Activated naive CD8-positive, alpha-beta T cell treated with anti-CD3 and anti-CD28 coated beads, Interleukin-2, amount 10 ng/mL, durations not matched to agents 7 days and 5 days (primary cell): ENCODE results near the gene MED26. TPM values are rescaled to one million over a fixed set of nuclear protein-coding genes. Genes with fewer than 3 reads are reported as not detected.
"Not testable (repeated sequence)": the region's sequence is repeated elsewhere in the genome, so short reads cannot be mapped to it uniquely, and the experiment has no call there.

Experiments used
- ATAC-seq: fragments of 150-1000 bp; cut with Tn5 transposase; one replicate; pipeline ENCODE4 v1.10.0; 2021; ENCODE audit warnings: low read depth, moderate library complexity
- POLR2A ChIA-PET: fragments of 350-600 bp; sonication (Branson Sonifier 250); formaldehyde crosslinking; loops from one replicate; lab custom pipeline; 2021; ENCODE audit warnings: antibody characterized with exemption; lab: Charles Lee
- DNase-seq: peaks from one replicate; pipeline ENCODE4 v3.0.0; 2021
- H3K27ac Mint-ChIP-seq: one replicate; pipeline ENCODE4 v1.8.0; 2022; ENCODE audit warnings: mild to moderate bottlenecking, mixed read lengths
- H3K27me3 Mint-ChIP-seq: one replicate; pipeline ENCODE4 v1.8.0; 2022; ENCODE audit warnings: mild to moderate bottlenecking, moderate library complexity, mixed read lengths
- H3K36me3 Mint-ChIP-seq: one replicate; pipeline ENCODE4 v1.8.0; 2021; ENCODE audit warnings: mild to moderate bottlenecking, mixed read lengths
- H3K4me1 Mint-ChIP-seq: one replicate; pipeline ENCODE4 v1.8.0; 2021; ENCODE audit warnings: mixed read lengths
- H3K4me3 Mint-ChIP-seq: one replicate; pipeline ENCODE4 v1.8.0; 2022; ENCODE audit warnings: mild to moderate bottlenecking, moderate library complexity, mixed read lengths
- H3K9me3 Mint-ChIP-seq: one replicate; pipeline ENCODE4 v1.8.0; 2021; ENCODE audit warnings: mixed read lengths
- total RNA-seq, 2 experiments: library from RNA; stranded (reverse); gene quantifications; one replicate each; pipeline ENCODE4 v1.2.3, GENCODE V29; 2021

The MED26 gene
- total RNA-seq, 2 experiments from 2014 or later, result 16.4 to 21.2 TPM

GRCh38 chr19:16543734-16544133 is 84.3 kb downstream of the MED26 start:
- peaks cover 36% of the 10 kb centered on the region for H3K4me1 Mint-ChIP-seq

GRCh38 chr19:16542910-16543472 is 85.0 kb downstream of the MED26 start:
- Mint-ChIP-seq H3K4me3 (peak overlapping the region; percentile 95), H3K27ac (peak overlapping the region; percentile 87), H3K9me3 (no peaks in the 10 kb centered on the region), H3K27me3 (no peaks in the 10 kb centered on the region), H3K36me3 (peaks cover 38% of the 10 kb centered on the region), H3K4me1 (peaks cover 41% of the 10 kb centered on the region)
- POLR2A ChIA-PET, result interaction anchor here (0.7 to 2.5 kb wide), 13 partner anchors 22 to 118 kb away, joined by 3 to 28 read pairs (median 5); partner anchors contain the start of genes MED26, SLC35E1 and TMEM38A
- DNase-seq (no peak), ATAC-seq (no peak)

More at GRCh38 chr19:16543734-16544133, 84.3 kb downstream of the MED26 start:
- peak overlapping the region; percentile 95 for H3K4me3 Mint-ChIP-seq
- peaks cover 32% of the 10 kb centered on the region for H3K36me3 Mint-ChIP-seq
- not testable (repeated sequence) for ATAC-seq, H3K9me3 Mint-ChIP-seq, H3K27me3 Mint-ChIP-seq, DNase-seq
- peak overlapping the region; percentile 87 for H3K27ac Mint-ChIP-seq
- POLR2A ChIA-PET, result interaction anchor here (0.6 to 2.5 kb wide), 8 partner anchors 27 to 117 kb away, joined by 3 to 28 read pairs (median 7); partner anchors contain the start of genes MED26 and TMEM38A

GRCh38 chr19:16542045-16542909 is 85.7 kb downstream of the MED26 start, which contains the start of gene CHERP:
Gene CHERP (minus strand): TSS chr19:16542437. CDS start chr19:16542378, 59 bp downstream.
- no peaks in the 10 kb centered on the region for H3K27me3 Mint-ChIP-seq
- H3K4me1 Mint-ChIP-seq, result peaks cover 41% of the 10 kb centered on the region
- H3K36me3 Mint-ChIP-seq, result peaks cover 41% of the 10 kb centered on the region
- POLR2A ChIA-PET, result interaction anchor here (0.7 to 2.5 kb wide), 12 partner anchors 23 to 119 kb away, joined by 3 to 28 read pairs (median 6); partner anchors contain the start of genes MED26, SLC35E1 and TMEM38A
- peak; percentile 95 for DNase-seq
- no peaks in the 10 kb centered on the region for H3K9me3 Mint-ChIP-seq
- peak within 1 kb of the TSS; percentile 95 for H3K4me3 Mint-ChIP-seq
- ATAC-seq, result peak; percentile 87
- peak within 1 kb of the TSS; percentile 87 for H3K27ac Mint-ChIP-seq

- POLR2A ChIA-PET, result interaction anchor here (0.7 to 2.5 kb wide), 6 partner anchors 25 to 86 kb away, joined by 3 to 28 read pairs (median 4); partner anchors contain the start of gene MED26
- H3K4me1 Mint-ChIP-seq, result peaks cover 40% of the 10 kb centered on the region
- H3K27ac Mint-ChIP-seq, result peak overlapping the region; percentile 80
- H3K4me3 Mint-ChIP-seq, result peak overlapping the region; percentile 95
- ATAC-seq (peak; percentile 3), DNase-seq (no peak)
- H3K27me3 Mint-ChIP-seq, result no peaks in the 10 kb centered on the region
- H3K9me3 Mint-ChIP-seq, result no peaks in the 10 kb centered on the region
- peaks cover 43% of the 10 kb centered on the region for H3K36me3 Mint-ChIP-seq
These were observed 86.4 kb downstream of the MED26 start for GRCh38 chr19:16541526-16542044.

GRCh38 chr19:16540948-16541347 is 87.1 kb downstream of the MED26 start:
- Mint-ChIP-seq H3K27ac (peak overlapping the region; percentile 80), H3K4me1 (peaks cover 40% of the 10 kb centered on the region), H3K27me3 (no peaks in the 10 kb centered on the region), H3K9me3 (no peaks in the 10 kb centered on the region), H3K36me3 (peaks cover 44% of the 10 kb centered on the region), H3K4me3 (peak overlapping the region; percentile 95)
- ATAC-seq (no peak), DNase-seq (no peak)
- POLR2A ChIA-PET, result interaction anchor here (0.7 to 1.4 kb wide), 3 partner anchors 26 to 44 kb away, joined by 3 to 4 read pairs (median 3); no protein-coding TSS in a partner anchor

GRCh38 chr19:16537111-16537510 is 90.9 kb downstream of the MED26 start:
- Mint-ChIP-seq H3K4me3 (no peak overlapping the region), H3K27ac (peak overlapping the region; percentile 44), H3K27me3 (no peaks in the 10 kb centered on the region), H3K36me3 (peaks cover 44% of the 10 kb centered on the region), H3K9me3 (no peaks in the 10 kb centered on the region), H3K4me1 (peaks cover 23% of the 10 kb centered on the region)
- no peak for ATAC-seq
- POLR2A ChIA-PET, result interaction anchor here (1.2 kb wide), 1 partner anchor 135 kb away, joined by 3 read pairs; no protein-coding TSS in a partner anchor
- DNase-seq, result no peak

GRCh38 chr19:16536130-16536529 is 91.9 kb downstream of the MED26 start:
- ATAC-seq, result no peak
- no peaks in the 10 kb centered on the region for H3K27me3 Mint-ChIP-seq
- H3K4me3 Mint-ChIP-seq, result no peak overlapping the region
- H3K4me1 Mint-ChIP-seq, result peaks cover 18% of the 10 kb centered on the region
- peaks cover 45% of the 10 kb centered on the region for H3K36me3 Mint-ChIP-seq
- POLR2A ChIA-PET, result no interaction called here
- no peaks in the 10 kb centered on the region for H3K9me3 Mint-ChIP-seq
- H3K27ac Mint-ChIP-seq, result no peak overlapping the region
- DNase-seq, result no peak

- H3K36me3 Mint-ChIP-seq, result peaks cover 42% of the 10 kb centered on the region
- no peaks in the 10 kb centered on the region for H3K27me3 Mint-ChIP-seq
- POLR2A ChIA-PET, result no interaction called here
- H3K4me3 Mint-ChIP-seq, result no peak overlapping the region
- DNase-seq (no peak), ATAC-seq (no peak)
- no peaks in the 10 kb centered on the region for H3K9me3 Mint-ChIP-seq
- peaks cover 15% of the 10 kb centered on the region for H3K4me1 Mint-ChIP-seq
- no peak overlapping the region for H3K27ac Mint-ChIP-seq
These were observed 92.6 kb downstream of the MED26 start for GRCh38 chr19:16535381-16535780.

GRCh38 chr19:16532440-16533234 is 95.4 kb downstream of the MED26 start:
- no peaks in the 10 kb centered on the region for H3K4me1 Mint-ChIP-seq
- no peak overlapping the region for H3K4me3 Mint-ChIP-seq
- POLR2A ChIA-PET, result interaction anchor here (1.2 kb wide), 1 partner anchor 15 kb away, joined by 4 read pairs; no protein-coding TSS in a partner anchor
- no peaks in the 10 kb centered on the region for H3K9me3 Mint-ChIP-seq
- no peaks in the 10 kb centered on the region for H3K27me3 Mint-ChIP-seq
- ATAC-seq (no peak), DNase-seq (no peak)
- peaks cover 21% of the 10 kb centered on the region for H3K36me3 Mint-ChIP-seq
- no peak overlapping the region for H3K27ac Mint-ChIP-seq

GRCh38 chr19:16531380-16531669 is 96.7 kb downstream of the MED26 start:
- ATAC-seq (no peak), DNase-seq (no peak)
- Mint-ChIP-seq H3K27me3 (no peaks in the 10 kb centered on the region), H3K9me3 (no peaks in the 10 kb centered on the region), H3K36me3 (peaks cover 17% of the 10 kb centered on the region), H3K4me1 (no peaks in the 10 kb centered on the region), H3K27ac (no peak overlapping the region), H3K4me3 (no peak overlapping the region)
- POLR2A ChIA-PET, result interaction anchor here (0.6 kb wide), 1 partner anchor 387 kb away, joined by 3 read pairs; no protein-coding TSS in a partner anchor

- H3K27me3 Mint-ChIP-seq, result no peaks in the 10 kb centered on the region
- ATAC-seq (no peak), DNase-seq (no peak)
- no peak overlapping the region for H3K27ac Mint-ChIP-seq
- H3K36me3 Mint-ChIP-seq, result peaks cover 16% of the 10 kb centered on the region
- no peaks in the 10 kb centered on the region for H3K4me1 Mint-ChIP-seq
- H3K4me3 Mint-ChIP-seq, result no peak overlapping the region
- POLR2A ChIA-PET, result interaction anchor here (0.6 kb wide), 1 partner anchor 387 kb away, joined by 3 read pairs; no protein-coding TSS in a partner anchor
- H3K9me3 Mint-ChIP-seq, result no peaks in the 10 kb centered on the region
These were observed 97.2 kb downstream of the MED26 start for GRCh38 chr19:16530540-16531379.
